HepG2 (cell line): ENCODE results near the gene DCAF15. TPM values are rescaled to one million over a fixed set of nuclear protein-coding genes. Genes with fewer than 3 reads are reported as not detected.

Experiments used
- ATAC-seq: fragments of 200-7000 bp; cut with Tn5 transposase; 3 replicates; pipeline ENCODE4 v1.9.1; 2020; ENCODE audit warnings: mild to moderate bottlenecking, moderate library complexity
- BruUV-seq: library from RNA; stranded (reverse); fragments of 400-500 nt; replicated peaks from 2 replicates; lab custom pipeline; 2021; lab: Mats Ljungman, UMichigan
- CTCF ChIA-PET: fragments of 300-600 bp; formaldehyde crosslinking; extraction: SDS; loops from one replicate; lab custom pipeline; 2021; ENCODE audit warnings: low total read pairs, inconsistent platforms, low intra/inter-chr PET ratio; lab: Yijun Ruan, JAX
- POLR2A ChIA-PET: fragments of 350-600 bp; sonication (Branson Sonifier 250); formaldehyde crosslinking; loops from one replicate; lab custom pipeline; 2020; ENCODE audit warnings: antibody characterized with exemption, inconsistent platforms; lab: Yijun Ruan, JAX
- DNase-seq: peaks from one replicate; pipeline ENCODE4 v3.0.0-alpha.2; 2015; ENCODE audit warnings: low spot score
- FAIRE-seq: peaks from 3 replicates; lab custom pipeline; 2011; peaks lifted over from hg19 to GRCh38; lab: Jason Lieb, UNC
- H2AFZ ChIP-seq: one replicate; pipeline ENCODE4 v1.6.1; 2011; ENCODE audit warnings: low read length, inconsistent platforms
- H3K27ac ChIP-seq: fragments of 300-600 bp; 3 replicates; pipeline ENCODE4 v1.8.0; 2011; ENCODE audit warnings: mixed run types, mild to moderate bottlenecking, mixed read lengths, low read length, inconsistent platforms; ENCODE audit not compliant: insufficient read depth; ENCODE audit errors: extremely low read length
- H3K27me3 ChIP-seq, 2 experiments: fragments of 200-600 bp in 1 of 2; 2 replicates in 1 of 2; 3 replicates in 1 of 2; pipeline versions ENCODE4 v1.6.0 to v1.8.0; 2011; ENCODE audit warnings: low read length in 2 of 2, mild to moderate bottlenecking in 2 of 2, moderate library complexity in 2 of 2, inconsistent platforms in 1 of 2; ENCODE audit not compliant: insufficient read depth in 2 of 2, control insufficient read depth in 1 of 2
- H3K36me3 ChIP-seq, 2 experiments: fragments of 200-600 bp in 1 of 2; replicated peaks in 1 of 2; 2 replicates in 1 of 2; 3 replicates in 1 of 2; pipeline versions ENCODE4 v1.5.1 to v1.8.0; 2011; ENCODE audit warnings: low read length in 2 of 2, inconsistent platforms in 1 of 2; ENCODE audit not compliant: insufficient read depth in 2 of 2, control insufficient read depth in 1 of 2
- H3K4me1 ChIP-seq: 2 replicates; pipeline ENCODE4 v1.5.1; 2012; ENCODE audit warnings: low read length, inconsistent platforms; ENCODE audit not compliant: insufficient read depth
- H3K4me2 ChIP-seq: 2 replicates; pipeline ENCODE4 v1.6.0; 2011; ENCODE audit warnings: low read depth, low read length, inconsistent platforms
- H3K4me3 ChIP-seq, 3 experiments: fragments of 200-600 bp in 1 of 3; sonication (generic), shearing (Covaris generic) in 1 of 3; replicated peaks in 1 of 3; 2 replicates each; pipeline ENCODE4 v1.5.1; 2011 to 2016; ENCODE audit warnings: low read length in 3 of 3, inconsistent platforms in 2 of 3, low read depth in 2 of 3, mild to moderate bottlenecking in 2 of 3, control low read depth in 1 of 3, mixed read lengths in 1 of 3; ENCODE audit not compliant: insufficient read depth in 1 of 3
- H3K79me2 ChIP-seq: one replicate; pipeline ENCODE4 v1.6.1; 2011; ENCODE audit warnings: low read length, inconsistent platforms; ENCODE audit not compliant: insufficient read depth
- H3K9ac ChIP-seq: 2 replicates; pipeline ENCODE4 v1.6.0; 2011; ENCODE audit warnings: mild to moderate bottlenecking, low read depth, low read length, inconsistent platforms; ENCODE audit not compliant: insufficient read depth
- H3K9me3 ChIP-seq: 2 replicates; pipeline ENCODE4 v1.5.1; 2012; ENCODE audit warnings: mild to moderate bottlenecking, low read length
- H4K20me1 ChIP-seq: 2 replicates; pipeline ENCODE4 v1.6.0; 2011; ENCODE audit warnings: inconsistent platforms, mild to moderate bottlenecking, low read length, moderate library complexity; ENCODE audit not compliant: insufficient read depth
- ARHGAP35 ChIP-seq: sonication (generic); formaldehyde crosslinking; IDR thresholded peaks from 2 replicates; pipeline ENCODE4 v1.9.0; 2022; ENCODE audit warnings: mild to moderate bottlenecking, inconsistent platforms, moderate library complexity, missing genetic modification reagents, borderline replicate concordance
- ATF1 ChIP-seq: IDR thresholded peaks from 2 replicates; pipeline ENCODE4 v1.6.1; 2016; ENCODE audit warnings: mild to moderate bottlenecking, control low read depth
- DR1 ChIP-seq: sonication (generic); formaldehyde crosslinking; IDR thresholded peaks from 2 replicates; pipeline ENCODE4 v1.8.0; 2021; ENCODE audit warnings: mild to moderate bottlenecking, missing genetic modification reagents, inconsistent platforms
- KLF15 ChIP-seq: sonication (generic); formaldehyde crosslinking; IDR thresholded peaks from 2 replicates; pipeline ENCODE4 v1.8.1; 2023; ENCODE audit warnings: borderline replicate concordance, mild to moderate bottlenecking, inconsistent platforms, missing genetic modification reagents, mixed read lengths
- PTBP1 ChIP-seq: fragments of 200-400 bp; formaldehyde crosslinking; IDR thresholded peaks from 2 replicates; pipeline ENCODE4 v1.6.1; 2018; ENCODE audit warnings: low read length, low read depth; ENCODE audit not compliant: poor library complexity, severe bottlenecking
- SOX6 ChIP-seq, 2 experiments: fragments of 450-650 bp in 1 of 2; sonication (generic) in 1 of 2; formaldehyde crosslinking in 1 of 2; IDR thresholded peaks; 2 replicates each; pipeline versions ENCODE4 v1.4.0 to v1.6.1; 2017 to 2020; ENCODE audit warnings: antibody characterized with exemption in 1 of 2, mild to moderate bottlenecking in 1 of 2, missing genetic modification reagents in 1 of 2
- ZBTB42 ChIP-seq: sonication (generic); formaldehyde crosslinking; IDR thresholded peaks from 2 replicates; pipeline ENCODE4 v1.5.0; 2020; ENCODE audit warnings: mild to moderate bottlenecking, missing genetic modification reagents
- ZFAT ChIP-seq: sonication (generic); formaldehyde crosslinking; conservative IDR thresholded peaks from 2 replicates; pipeline ENCODE4 v1.8.1; 2023; ENCODE audit warnings: missing genetic modification reagents, inconsistent platforms
- ZNF138 ChIP-seq: sonication (generic); formaldehyde crosslinking; IDR thresholded peaks from 2 replicates; pipeline ENCODE4 v1.5.0; 2020; ENCODE audit warnings: mild to moderate bottlenecking, low read depth, missing genetic modification reagents
- ZNF264 ChIP-seq: sonication (generic); formaldehyde crosslinking; IDR thresholded peaks from 2 replicates; pipeline ENCODE4 v1.4.0; 2020; ENCODE audit warnings: missing genetic modification reagents
- WGBS: methylation state at CpG from one replicate; pipeline ENCODE4 v1.1.6; 2017; ENCODE audit warnings: low lambda C conversion rate; 5-methylcytosine and 5-hydroxymethylcytosine counted together
- in situ Hi-C: cut with HindIII; loops from 2 replicates; pipeline ENCODE4 v1.10.0; 2017; ENCODE audit warnings: low pct_unique_long_range_greater_than_20kb; ENCODE audit not compliant: extremely low pct_ligation_motif_present
- intact Hi-C: fragments of 100-400 bp; cut with micrococcal nuclease; formaldehyde crosslinking; loops from one replicate; pipeline ENCODE4 v1.10.0; 2022; ENCODE audit not compliant: unreplicated experiment
- polyA plus RNA-seq, 8 experiments: library from polyadenylated mRNA; depleted of rRNA in 3 of 8; stranded (reverse) in 7 of 8; unstranded in 1 of 8; fragments of >200 nt; fragmentation: Illumina TruSeq in 4 of 8; extraction: Trizol in 4 of 8; gene quantifications; 2 replicates each; pipeline versions ENCODE4 v1.2.1 to v1.2.3, GENCODE V29; 2011 to 2016; ENCODE audit warnings: low read depth in 4 of 8, missing spikeins in 1 of 8, mixed read lengths in 1 of 8; ENCODE audit not compliant: insufficient read depth in 1 of 8
- total RNA-seq, 5 experiments: library from RNA; depleted of rRNA; stranded (reverse); fragments of >200 nt; fragmentation: Illumina TruSeq; extraction: Trizol; gene quantifications; 2 replicates each; pipeline ENCODE4 v1.2.3, GENCODE V29; 2016; ENCODE audit warnings: low read depth in 1 of 5
- TF ChIP-seq, protein P1 (sequence below): sonication (generic); formaldehyde crosslinking; IDR thresholded peaks from 2 replicates; pipeline ENCODE4 v1.8.0; 2022; ENCODE audit warnings: missing genetic modification reagents, mild to moderate bottlenecking, moderate library complexity, borderline replicate concordance

The DCAF15 gene
- total and polyA plus RNA-seq, 2 of the 13 experiments (the other 11 are each of a cell fraction or from before 2014, with no cell fraction given): 13.6 to 14.0 TPM

DNA sequence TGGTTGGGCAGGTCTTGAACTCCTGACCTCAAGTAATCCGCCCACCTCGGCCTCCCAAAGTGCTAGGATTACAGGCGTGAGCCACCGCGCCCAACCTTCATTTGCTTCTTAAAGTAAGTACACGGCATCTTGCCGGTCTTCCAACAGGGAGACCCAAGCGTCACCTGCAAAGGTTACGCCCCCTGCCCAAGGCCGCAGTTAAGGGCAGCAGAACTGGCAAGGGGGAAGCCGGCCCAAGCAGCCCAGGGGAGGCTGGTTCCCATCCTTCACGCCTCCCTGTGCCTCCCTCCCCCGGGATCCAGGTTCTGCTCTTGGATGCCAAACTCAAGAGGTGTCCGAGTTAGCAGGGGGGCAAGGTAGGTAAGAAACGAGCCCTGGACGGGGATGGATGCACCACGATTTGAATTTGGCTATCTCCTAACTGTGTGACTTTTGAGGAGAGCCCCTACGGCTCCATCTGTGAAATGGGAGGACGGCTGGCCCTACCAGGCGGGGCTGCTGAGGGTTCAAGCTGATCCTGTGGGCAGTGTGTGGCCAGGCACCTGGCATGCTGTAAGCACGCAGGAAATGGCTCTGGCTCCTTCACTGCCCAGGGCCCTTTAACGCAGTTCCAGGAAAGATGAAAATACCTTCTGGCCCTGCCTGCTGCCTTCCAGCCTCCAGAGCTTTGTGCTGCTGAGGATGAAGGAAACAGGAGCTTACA lies 44.8 kb downstream of the DCAF15 start:
- no TSS peak for BruUV-seq
- FAIRE-seq: no peak
- H3K4me1 ChIP-seq: no peaks in the 10 kb centered on the region
- H2AFZ ChIP-seq: no peak overlapping the region
- H3K9ac ChIP-seq: no peak overlapping the region
- ChIA-PET CTCF (no interaction called here), POLR2A (no interaction called here)
- 95% methylated on average over 18 of the region's 22 CpGs for WGBS
- H3K27ac ChIP-seq: no peak overlapping the region
- in situ Hi-C loops: no loop called here
- H3K36me3 ChIP-seq: peaks cover 13 to 26% of the 10 kb centered on the region in 2 experiments; a peak in 4 of 5 replicates
- intact Hi-C loops: no loop called here
- no peak for ATAC-seq
- TF ChIP-seq DR1 (CRISPR knock-in tag) (no peak), ARHGAP35 (CRISPR knock-in tag) (no peak), KLF15 (CRISPR knock-in tag) (no peak), SOX6 (IDR thresholded peaks at IDR 0.05) (no peak), SOX6 (CRISPR knock-in tag; IDR thresholded peaks at IDR 0.05) (no peak), ZFAT (CRISPR knock-in tag) (no peak), ZNF138 (CRISPR knock-in tag) (no peak), ZNF264 (CRISPR knock-in tag) (no peak), PTBP1 (no peak), ATF1 (no peak), ZBTB42 (no peak)
- TF ChIP-seq, protein P1, sequence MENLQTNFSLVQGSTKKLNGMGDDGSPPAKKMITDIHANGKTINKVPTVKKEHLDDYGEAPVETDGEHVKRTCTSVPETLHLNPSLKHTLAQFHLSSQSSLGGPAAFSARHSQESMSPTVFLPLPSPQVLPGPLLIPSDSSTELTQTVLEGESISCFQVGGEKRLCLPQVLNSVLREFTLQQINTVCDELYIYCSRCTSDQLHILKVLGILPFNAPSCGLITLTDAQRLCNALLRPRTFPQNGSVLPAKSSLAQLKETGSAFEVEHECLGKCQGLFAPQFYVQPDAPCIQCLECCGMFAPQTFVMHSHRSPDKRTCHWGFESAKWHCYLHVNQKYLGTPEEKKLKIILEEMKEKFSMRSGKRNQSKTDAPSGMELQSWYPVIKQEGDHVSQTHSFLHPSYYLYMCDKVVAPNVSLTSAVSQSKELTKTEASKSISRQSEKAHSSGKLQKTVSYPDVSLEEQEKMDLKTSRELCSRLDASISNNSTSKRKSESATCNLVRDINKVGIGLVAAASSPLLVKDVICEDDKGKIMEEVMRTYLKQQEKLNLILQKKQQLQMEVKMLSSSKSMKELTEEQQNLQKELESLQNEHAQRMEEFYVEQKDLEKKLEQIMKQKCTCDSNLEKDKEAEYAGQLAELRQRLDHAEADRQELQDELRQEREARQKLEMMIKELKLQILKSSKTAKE (CRISPR knock-in tag): no peak
- H3K27me3 ChIP-seq: no peaks in the 10 kb centered on the region; a peak in 1 of 5 replicates
- H3K4me3 ChIP-seq: no peak overlapping the region
- no peaks in the 10 kb centered on the region for H4K20me1 ChIP-seq
- H3K4me2 ChIP-seq: no peak overlapping the region
- no peak for DNase-seq
- no peaks in the 10 kb centered on the region for H3K79me2 ChIP-seq
- no peaks in the 10 kb centered on the region for H3K9me3 ChIP-seq
